Trophoblast cell (in vitro differentiated cells and primary cell): Measurements from ENCODE around the gene QSOX1.

ENCODE experiments used
- DNase-seq, 2 donors: peaks; one replicate each; pipeline ENCODE4 v3.0.0-alpha.2; 2016
- H2AFZ ChIP-seq: 2 replicates; pipeline ENCODE4 v1.6.1; 2013; ENCODE audit warnings: low read length, moderate library complexity, mild to moderate bottlenecking; ENCODE audit not compliant: insufficient read depth, poor library complexity
- H2AK5ac ChIP-seq: 2 replicates; pipeline ENCODE4 v1.6.1; 2013; ENCODE audit warnings: mild to moderate bottlenecking, low read length
- H2BK120ac ChIP-seq: 2 replicates; pipeline ENCODE4 v1.6.1; 2013; ENCODE audit warnings: low read length, mild to moderate bottlenecking, moderate library complexity; ENCODE audit not compliant: insufficient read depth, poor library complexity
- H2BK12ac ChIP-seq: 2 replicates; pipeline ENCODE4 v1.6.1; 2013; ENCODE audit warnings: mild to moderate bottlenecking, low read length, moderate library complexity
- H2BK5ac ChIP-seq: 2 replicates; pipeline ENCODE4 v1.6.1; 2013; ENCODE audit warnings: low read length, low read depth, moderate library complexity, mild to moderate bottlenecking; ENCODE audit not compliant: poor library complexity
- H3K14ac ChIP-seq: 2 replicates; pipeline ENCODE4 v1.6.1; 2013; ENCODE audit warnings: mild to moderate bottlenecking, low read length
- H3K18ac ChIP-seq: 2 replicates; pipeline ENCODE4 v1.6.1; 2013; ENCODE audit warnings: mild to moderate bottlenecking, low read length
- H3K23ac ChIP-seq: 2 replicates; pipeline ENCODE4 v1.6.1; 2013; ENCODE audit warnings: low read length
- H3K27ac ChIP-seq: 2 replicates; pipeline ENCODE4 v1.5.1; 2013; ENCODE audit warnings: low read depth, mild to moderate bottlenecking, inconsistent platforms, low read length, moderate library complexity
- H3K27me3 ChIP-seq: 2 replicates; pipeline ENCODE4 v1.6.1; 2013; ENCODE audit warnings: inconsistent platforms, mild to moderate bottlenecking, low read length, moderate library complexity; ENCODE audit not compliant: insufficient read depth
- H3K36me3 ChIP-seq, 2 experiments: 1 replicate in 1 of 2; 2 replicates in 1 of 2; pipeline ENCODE4 v1.6.1; 2013; ENCODE audit warnings: low read length in 2 of 2, mild to moderate bottlenecking in 2 of 2, moderate library complexity in 1 of 2; ENCODE audit not compliant: insufficient read depth in 2 of 2, control insufficient read depth in 1 of 2
- H3K4ac ChIP-seq: 2 replicates; pipeline ENCODE4 v1.6.1; 2013; ENCODE audit warnings: low read depth, mild to moderate bottlenecking, low read length, moderate library complexity
- H3K4me1 ChIP-seq, 2 experiments: 1 replicate in 1 of 2; 2 replicates in 1 of 2; pipeline ENCODE4 v1.6.1; 2013; ENCODE audit warnings: low read length in 2 of 2, mild to moderate bottlenecking in 2 of 2, moderate library complexity in 1 of 2; ENCODE audit not compliant: insufficient read depth in 2 of 2, control insufficient read depth in 1 of 2
- H3K4me2 ChIP-seq: 2 replicates; pipeline ENCODE4 v1.6.1; 2013; ENCODE audit warnings: inconsistent platforms, mild to moderate bottlenecking, low read length, moderate library complexity
- H3K4me3 ChIP-seq: 2 replicates; pipeline ENCODE4 v1.5.1; 2013; ENCODE audit warnings: mild to moderate bottlenecking, low read depth, low read length, inconsistent platforms
- H3K79me1 ChIP-seq: one replicate; pipeline ENCODE4 v1.6.1; 2013; ENCODE audit warnings: low read length
- H3K79me2 ChIP-seq: 2 replicates; pipeline ENCODE4 v1.6.1; 2013; ENCODE audit warnings: low read length, mild to moderate bottlenecking; ENCODE audit not compliant: control insufficient read depth, insufficient read depth, poor library complexity
- H3K9ac ChIP-seq: 2 replicates; pipeline ENCODE4 v1.6.1; 2013; ENCODE audit warnings: mild to moderate bottlenecking, low read length
- H3K9me3 ChIP-seq: 2 replicates; pipeline ENCODE4 v1.6.1; 2013; ENCODE audit warnings: low read depth, mild to moderate bottlenecking, control low read depth, inconsistent platforms, low read length; ENCODE audit not compliant: insufficient read depth
- H4K12ac ChIP-seq: 2 replicates; pipeline ENCODE4 v1.6.1; 2013; ENCODE audit warnings: low read depth, mild to moderate bottlenecking, low read length, moderate library complexity
- H4K8ac ChIP-seq: 2 replicates; pipeline ENCODE4 v1.6.1; 2013; ENCODE audit warnings: low read depth, mild to moderate bottlenecking, low read length, moderate library complexity
- H4K91ac ChIP-seq: one replicate; pipeline ENCODE4 v1.6.1; 2013; ENCODE audit warnings: low read depth, mild to moderate bottlenecking, low read length, moderate library complexity
- WGBS: extraction: QIAGEN DNeasy Blood & Tissue Kit; methylation state at CpG from one replicate; pipeline ENCODE4 v1.1.7; 2013; ENCODE audit warnings: missing lambda C conversion rate; ENCODE audit not compliant: insufficient read length, insufficient coverage; ENCODE audit errors: extremely low coverage; 5-methylcytosine and 5-hydroxymethylcytosine counted together

QSOX1 gene

GRCh38 chr1:180145446-180145845 lies 9.2 kb upstream of the QSOX1 start:
- Histone ChIP-seq H3K23ac (no peak overlapping the region), H2AFZ (no peak overlapping the region), H3K14ac (no peak overlapping the region), H3K79me2 (no peaks in the 10 kb centered on the region), H3K4me3 (no peak overlapping the region), H4K8ac (no peak overlapping the region), H3K79me1 (no peaks in the 10 kb centered on the region), H2AK5ac (no peak overlapping the region), H3K36me3 (no peaks in the 10 kb centered on the region), H3K27me3 (no peaks in the 10 kb centered on the region), H3K4me1 (no peaks in the 10 kb centered on the region), H3K9me3 (no peaks in the 10 kb centered on the region), H4K91ac (no peak overlapping the region), H4K12ac (no peak overlapping the region), H2BK12ac (no peak overlapping the region), H3K4ac (no peak overlapping the region), H2BK120ac (no peak overlapping the region), H3K4me2 (no peak overlapping the region), H3K9ac (no peak overlapping the region), H3K27ac (no peak overlapping the region), H3K18ac (no peak overlapping the region), H2BK5ac (no peak overlapping the region)
- WGBS = no CpG with 5 or more reads among the region's 3 CpGs
- peak; percentile 85 to 86 for DNase-seq

- no peak overlapping the region for H4K12ac ChIP-seq
- H3K9me3 ChIP-seq = no peaks in the 10 kb centered on the region
- no peaks in the 10 kb centered on the region for H3K27me3 ChIP-seq
- no peak overlapping the region for H3K27ac ChIP-seq
- no peaks in the 10 kb centered on the region for H3K36me3 ChIP-seq
- no peak overlapping the region for H2BK5ac ChIP-seq
- no peak overlapping the region for H3K23ac ChIP-seq
- no peak overlapping the region for H4K91ac ChIP-seq
- H3K9ac ChIP-seq = no peak overlapping the region
- no peak overlapping the region for H3K18ac ChIP-seq
- no peak overlapping the region for H2AFZ ChIP-seq
- H3K79me2 ChIP-seq = peaks cover 10% of the 10 kb centered on the region
- no peak overlapping the region for H3K4me2 ChIP-seq
- H2AK5ac ChIP-seq = no peak overlapping the region
- no peak overlapping the region for H4K8ac ChIP-seq
- H3K4ac ChIP-seq = no peak overlapping the region
- H2BK12ac ChIP-seq = no peak overlapping the region
- no peak for DNase-seq
- no peak overlapping the region for H2BK120ac ChIP-seq
- WGBS = no CpG with 5 or more reads among the region's 1 CpG
- peaks cover 12% of the 10 kb centered on the region for H3K79me1 ChIP-seq
- H3K4me3 ChIP-seq = no peak overlapping the region
- H3K14ac ChIP-seq = no peak overlapping the region
- H3K4me1 ChIP-seq = peaks cover 7 to 11% of the 10 kb centered on the region in 2 experiments
These were observed 3.7 kb upstream of the QSOX1 start for GRCh38 chr1:180150982-180151381.

GRCh38 chr1:180151508-180151907 lies 3.2 kb upstream of the QSOX1 start:
- no CpG with 5 or more reads among the region's 3 CpGs for WGBS
- Histone ChIP-seq H3K79me2 (peaks cover 10% of the 10 kb centered on the region), H3K9ac (no peak overlapping the region), H3K18ac (no peak overlapping the region), H3K27me3 (no peaks in the 10 kb centered on the region), H3K4me2 (no peak overlapping the region), H2AK5ac (no peak overlapping the region), H2BK5ac (no peak overlapping the region), H3K4me1 (peaks cover 7 to 11% of the 10 kb centered on the region in 2 experiments), H3K4ac (no peak overlapping the region), H3K4me3 (no peak overlapping the region), H4K91ac (no peak overlapping the region), H3K9me3 (no peaks in the 10 kb centered on the region), H3K79me1 (peaks cover 12% of the 10 kb centered on the region), H4K8ac (no peak overlapping the region), H4K12ac (no peak overlapping the region), H2AFZ (no peak overlapping the region), H3K36me3 (no peaks in the 10 kb centered on the region), H2BK12ac (no peak overlapping the region), H3K27ac (no peak overlapping the region), H3K23ac (no peak overlapping the region), H2BK120ac (no peak overlapping the region), H3K14ac (no peak overlapping the region)
- peak in 1 of 2 donors; percentile 83 for DNase-seq

DNA sequence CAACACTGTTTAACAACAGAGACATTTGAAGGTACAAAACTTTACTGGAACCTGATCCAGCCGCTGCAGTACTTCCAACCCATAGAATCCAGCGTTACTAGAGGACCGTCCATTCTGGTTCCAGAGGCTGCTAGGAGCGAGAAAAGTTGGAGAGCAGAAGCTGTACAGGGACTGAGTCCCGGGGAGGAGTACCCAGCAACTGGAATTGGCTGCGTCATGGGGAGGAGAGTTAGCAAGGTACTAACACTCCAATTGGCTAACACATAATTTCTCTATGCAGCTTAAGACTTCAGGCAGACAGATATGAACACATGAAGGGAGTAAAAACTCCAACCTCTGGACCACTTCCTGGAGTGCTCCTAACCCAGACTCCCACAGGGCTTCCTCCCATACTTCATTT lies 2.1 kb upstream of the QSOX1 start:
- Histone ChIP-seq H3K4me3 (no peak overlapping the region), H3K79me2 (peaks cover 10% of the 10 kb centered on the region), H3K14ac (no peak overlapping the region), H3K4me2 (no peak overlapping the region), H3K9ac (no peak overlapping the region), H3K36me3 (no peaks in the 10 kb centered on the region), H2BK120ac (no peak overlapping the region), H2BK5ac (no peak overlapping the region), H3K27ac (no peak overlapping the region), H4K91ac (no peak overlapping the region), H3K23ac (no peak overlapping the region), H3K27me3 (no peaks in the 10 kb centered on the region), H3K79me1 (peaks cover 12% of the 10 kb centered on the region), H4K12ac (no peak overlapping the region), H2AFZ (no peak overlapping the region), H3K18ac (no peak overlapping the region), H2BK12ac (no peak overlapping the region), H3K9me3 (no peaks in the 10 kb centered on the region), H4K8ac (no peak overlapping the region), H2AK5ac (no peak overlapping the region), H3K4ac (no peak overlapping the region), H3K4me1 (peaks cover 7 to 11% of the 10 kb centered on the region in 2 experiments)
- DNase-seq = no peak
- WGBS = no CpG with 5 or more reads among the region's 6 CpGs
